ENCODE results near the gene GPC6. TPM values are rescaled to one million over a fixed set of nuclear protein-coding genes. Genes with fewer than 3 reads are reported as not detected.

Gene GPC6
- total RNA-seq, 6 donors from 2014 or later, result 1.3 to 7.3 (median 3.4) TPM

GRCh38 chr13:94109715-94110374 is 883.2 kb downstream of the GPC6 start:
- H3K9me3 ChIP-seq, result no peaks in the 10 kb centered on the region
- no peaks in the 10 kb centered on the region for H3K4me1 ChIP-seq
- no peak overlapping the region for H3K4me3 ChIP-seq
- ATAC-seq (ENCODE audit: low FRiP score in 2 of 2) (no peak), DNase-seq (no peak)
- no peak for TF ChIP-seq POLR2AphosphoS5 (IDR thresholded peaks at IDR 0.05)
- no peak for TF ChIP-seq CTCF (IDR thresholded peaks at IDR 0.05)
- TF ChIP-seq POLR2A (IDR thresholded peaks at IDR 0.05), result no peak
- no peak for TF ChIP-seq EP300 (IDR thresholded peaks at IDR 0.05)
- no peaks in the 10 kb centered on the region for H3K27me3 ChIP-seq
- H3K27ac ChIP-seq, result no peak overlapping the region
- H3K36me3 ChIP-seq, result no peaks in the 10 kb centered on the region
- WGBS, 2 donors, result 86 to 92% methylated on average over 2 of the region's 2 CpGs

GRCh38 chr13:94112227-94112626 is 885.6 kb downstream of the GPC6 start:
- Histone ChIP-seq H3K36me3 (no peaks in the 10 kb centered on the region), H3K4me3 (no peak overlapping the region), H3K4me1 (no peaks in the 10 kb centered on the region), H3K27ac (no peak overlapping the region), H3K27me3 (no peaks in the 10 kb centered on the region), H3K9me3 (no peaks in the 10 kb centered on the region)
- ATAC-seq (ENCODE audit: low FRiP score in 2 of 2), result peak; percentile 40 to 94
- no peak for DNase-seq
- TF ChIP-seq POLR2AphosphoS5 (IDR thresholded peaks at IDR 0.05) (no peak), CTCF (IDR thresholded peaks at IDR 0.05) (no peak), EP300 (IDR thresholded peaks at IDR 0.05) (no peak), POLR2A (IDR thresholded peaks at IDR 0.05) (no peak)
- 66 to 68% methylated on average over 3 of the region's 3 CpGs for WGBS, 2 donors

- DNase-seq (no peak), ATAC-seq (ENCODE audit: low FRiP score in 2 of 2) (no peak)
- 73 to 76% methylated on average over 2 of the region's 2 CpGs for WGBS, 2 donors
- Histone ChIP-seq H3K4me3 (no peak overlapping the region), H3K27ac (no peak overlapping the region), H3K9me3 (no peaks in the 10 kb centered on the region), H3K36me3 (no peaks in the 10 kb centered on the region), H3K4me1 (no peaks in the 10 kb centered on the region), H3K27me3 (no peaks in the 10 kb centered on the region)
- TF ChIP-seq EP300 (IDR thresholded peaks at IDR 0.05), result no peak
- no peak for TF ChIP-seq CTCF (IDR thresholded peaks at IDR 0.05)
- TF ChIP-seq POLR2AphosphoS5 (IDR thresholded peaks at IDR 0.05), result no peak
- TF ChIP-seq POLR2A (IDR thresholded peaks at IDR 0.05), result no peak
These were observed 886.1 kb downstream of the GPC6 start for GRCh38 chr13:94112731-94113130.

- H3K36me3 ChIP-seq, result no peaks in the 10 kb centered on the region
- no peak overlapping the region for H3K4me3 ChIP-seq
- ATAC-seq (ENCODE audit: low FRiP score in 2 of 2), result no peak
- no peaks in the 10 kb centered on the region for H3K4me1 ChIP-seq
- no peak overlapping the region for H3K27ac ChIP-seq
- TF ChIP-seq CTCF (IDR thresholded peaks at IDR 0.05), result no peak
- TF ChIP-seq EP300 (IDR thresholded peaks at IDR 0.05), result no peak
- TF ChIP-seq POLR2A (IDR thresholded peaks at IDR 0.05), result no peak
- TF ChIP-seq POLR2AphosphoS5 (IDR thresholded peaks at IDR 0.05), result no peak
- no peak for DNase-seq
- no peaks in the 10 kb centered on the region for H3K27me3 ChIP-seq
- H3K9me3 ChIP-seq, result no peaks in the 10 kb centered on the region
These were observed 886.6 kb downstream of the GPC6 start for GRCh38 chr13:94113245-94113644.

GRCh38 chr13:94114166-94114565 is 887.6 kb downstream of the GPC6 start:
- TF ChIP-seq POLR2AphosphoS5 (IDR thresholded peaks at IDR 0.05) (no peak), EP300 (IDR thresholded peaks at IDR 0.05) (no peak), CTCF (IDR thresholded peaks at IDR 0.05) (no peak)
- no peaks in the 10 kb centered on the region for H3K9me3 ChIP-seq
- no peak for ATAC-seq (ENCODE audit: low FRiP score in 2 of 2)
- no peaks in the 10 kb centered on the region for H3K4me1 ChIP-seq
- H3K27ac ChIP-seq, result no peak overlapping the region
- H3K4me3 ChIP-seq, result no peak overlapping the region
- WGBS, 2 donors, result 77% methylated on average over 1 of the region's 1 CpG
- no peaks in the 10 kb centered on the region for H3K36me3 ChIP-seq
- DNase-seq, result no peak
- no peaks in the 10 kb centered on the region for H3K27me3 ChIP-seq
